Measurements from ENCODE around the gene CALD1. TPM values are rescaled to one million over a fixed set of nuclear protein-coding genes. Genes with fewer than 3 reads are reported as not detected.
A peak's percentile ranks its signal among the peaks of the same experiment; 100 is the strongest.

CALD1 gene
- total RNA-seq, 1 donor from 2014 or later: 169 TPM

- H3K9me3 Mint-ChIP-seq: peaks cover 5% of the 10 kb centered on the region
- H3K36me3 Mint-ChIP-seq: no peaks in the 10 kb centered on the region
- TF ChIP-seq, protein P1, sequence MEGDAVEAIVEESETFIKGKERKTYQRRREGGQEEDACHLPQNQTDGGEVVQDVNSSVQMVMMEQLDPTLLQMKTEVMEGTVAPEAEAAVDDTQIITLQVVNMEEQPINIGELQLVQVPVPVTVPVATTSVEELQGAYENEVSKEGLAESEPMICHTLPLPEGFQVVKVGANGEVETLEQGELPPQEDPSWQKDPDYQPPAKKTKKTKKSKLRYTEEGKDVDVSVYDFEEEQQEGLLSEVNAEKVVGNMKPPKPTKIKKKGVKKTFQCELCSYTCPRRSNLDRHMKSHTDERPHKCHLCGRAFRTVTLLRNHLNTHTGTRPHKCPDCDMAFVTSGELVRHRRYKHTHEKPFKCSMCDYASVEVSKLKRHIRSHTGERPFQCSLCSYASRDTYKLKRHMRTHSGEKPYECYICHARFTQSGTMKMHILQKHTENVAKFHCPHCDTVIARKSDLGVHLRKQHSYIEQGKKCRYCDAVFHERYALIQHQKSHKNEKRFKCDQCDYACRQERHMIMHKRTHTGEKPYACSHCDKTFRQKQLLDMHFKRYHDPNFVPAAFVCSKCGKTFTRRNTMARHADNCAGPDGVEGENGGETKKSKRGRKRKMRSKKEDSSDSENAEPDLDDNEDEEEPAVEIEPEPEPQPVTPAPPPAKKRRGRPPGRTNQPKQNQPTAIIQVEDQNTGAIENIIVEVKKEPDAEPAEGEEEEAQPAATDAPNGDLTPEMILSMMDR (conservative IDR thresholded peaks at IDR 0.05): no peak
- H3K4me1 Mint-ChIP-seq (ENCODE audit: unreplicated experiment): peaks cover 45% of the 10 kb centered on the region
- peak overlapping the region; percentile 94 for H3K27ac Mint-ChIP-seq
- H3K4me3 Mint-ChIP-seq: no peak overlapping the region
- H3K27me3 Mint-ChIP-seq: no peaks in the 10 kb centered on the region
- no peak for DNase-seq (ENCODE audit: extremely low spot score, unreplicated experiment)
Observed at GRCh38 chr7:134777908-134778580, 1.4 kb upstream of the CALD1 start.

- Mint-ChIP-seq H3K36me3 (no peaks in the 10 kb centered on the region), H3K27ac (peak overlapping the region; percentile 94), H3K4me3 (no peak overlapping the region), H3K9me3 (peaks cover 5% of the 10 kb centered on the region), H3K27me3 (no peaks in the 10 kb centered on the region), H3K4me1 (ENCODE audit: unreplicated experiment) (peaks cover 45% of the 10 kb centered on the region)
- TF ChIP-seq, protein P1 (conservative IDR thresholded peaks at IDR 0.05): no peak
- DNase-seq (ENCODE audit: extremely low spot score, unreplicated experiment): no peak
Observed at GRCh38 chr7:134779741-134780065, 269 bp downstream of the CALD1 start.

DNA sequence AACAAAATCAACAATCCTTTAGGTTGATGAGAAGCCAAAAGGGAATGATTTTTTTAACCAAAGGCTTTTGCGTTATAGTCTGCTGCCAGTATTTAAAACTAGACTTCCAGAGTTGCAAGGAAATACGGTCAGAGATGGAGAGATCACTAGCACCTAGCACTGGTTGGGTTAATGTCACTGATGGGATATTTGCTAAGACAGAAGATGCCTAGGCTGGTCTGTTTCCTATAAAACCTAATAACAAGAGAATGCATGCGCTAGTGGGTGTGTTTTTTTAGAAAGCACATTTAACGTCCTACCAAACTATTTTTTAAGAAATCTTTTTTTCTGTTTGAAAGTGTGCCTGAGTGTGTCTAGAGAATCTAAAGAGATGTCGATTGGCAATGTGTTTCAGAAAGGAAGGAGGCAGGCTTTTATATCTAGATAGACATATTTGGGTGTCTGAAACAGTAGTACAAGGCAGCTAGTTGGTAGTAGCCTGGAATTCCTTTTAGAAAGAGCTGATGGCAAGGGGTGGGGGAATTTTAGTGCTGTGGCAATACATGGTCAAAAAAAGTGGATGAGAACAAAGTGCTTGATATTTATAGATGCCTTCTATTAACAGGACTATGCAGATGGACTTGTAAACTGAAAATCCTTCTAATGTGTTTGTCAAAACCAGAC is 863 bp downstream of the CALD1 start:
- no peaks in the 10 kb centered on the region for H3K36me3 Mint-ChIP-seq
- peaks cover 45% of the 10 kb centered on the region for H3K4me1 Mint-ChIP-seq (ENCODE audit: unreplicated experiment)
- DNase-seq (ENCODE audit: extremely low spot score, unreplicated experiment): no peak
- H3K9me3 Mint-ChIP-seq: peaks cover 5% of the 10 kb centered on the region
- H3K27ac Mint-ChIP-seq: peak overlapping the region; percentile 94
- TF ChIP-seq, protein P1 (conservative IDR thresholded peaks at IDR 0.05): no peak
- H3K4me3 Mint-ChIP-seq: no peak overlapping the region
- H3K27me3 Mint-ChIP-seq: no peaks in the 10 kb centered on the region

GRCh38 chr7:134781171-134781570 is 1.7 kb downstream of the CALD1 start:
- H3K4me1 Mint-ChIP-seq (ENCODE audit: unreplicated experiment): peaks cover 45% of the 10 kb centered on the region
- peak overlapping the region; percentile 52 for H3K27ac Mint-ChIP-seq
- H3K36me3 Mint-ChIP-seq: no peaks in the 10 kb centered on the region
- no peaks in the 10 kb centered on the region for H3K27me3 Mint-ChIP-seq
- H3K4me3 Mint-ChIP-seq: no peak overlapping the region
- peaks cover 5% of the 10 kb centered on the region for H3K9me3 Mint-ChIP-seq
- TF ChIP-seq, protein P1 (conservative IDR thresholded peaks at IDR 0.05): no peak
- DNase-seq (ENCODE audit: extremely low spot score, unreplicated experiment): no peak

GRCh38 chr7:134782121-134782623 is 2.7 kb downstream of the CALD1 start:
- Mint-ChIP-seq H3K9me3 (peaks cover 5% of the 10 kb centered on the region), H3K27me3 (no peaks in the 10 kb centered on the region), H3K36me3 (peaks cover 5% of the 10 kb centered on the region), H3K4me3 (no peak overlapping the region), H3K4me1 (ENCODE audit: unreplicated experiment) (peaks cover 50% of the 10 kb centered on the region), H3K27ac (no peak overlapping the region)
- TF ChIP-seq, protein P1 (conservative IDR thresholded peaks at IDR 0.05): no peak
- no peak for DNase-seq (ENCODE audit: extremely low spot score, unreplicated experiment)
